GM18498 (cell line): ENCODE measurements around the gene MAN1A2.
"Not testable (repeated sequence)": the region's sequence is repeated elsewhere in the genome, so short reads cannot be mapped to it uniquely, and the experiment has no call there.

Experiments used
- ATAC-seq: cut with Tn5 transposase; IDR thresholded peaks from one replicate; pipeline ENCODE4 v1.9.1; 2021; ENCODE audit warnings: mild to moderate bottlenecking, moderate library complexity; ENCODE audit not compliant: unreplicated experiment

The MAN1A2 gene

DNA sequence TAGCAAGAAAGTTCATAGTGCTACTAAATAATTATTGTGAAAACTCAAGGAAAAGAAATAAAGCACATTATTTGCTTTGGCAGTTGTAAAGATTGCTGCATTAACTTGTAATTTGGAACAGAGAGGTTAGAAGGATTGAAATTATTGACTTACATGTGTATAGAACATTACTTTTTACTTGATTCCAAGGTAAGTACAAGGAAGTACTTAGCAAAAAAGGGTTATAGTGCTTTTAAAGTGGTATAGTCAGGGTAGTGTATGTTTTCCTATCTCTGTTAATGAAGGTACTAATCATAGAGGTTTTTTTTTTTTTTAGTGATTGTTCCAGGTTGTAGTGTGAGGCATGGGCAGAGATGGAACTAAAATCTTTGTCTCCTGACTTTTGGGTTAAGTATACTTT is 29.4 kb downstream of the MAN1A2 start:
- ATAC-seq, result no peak

DNA sequence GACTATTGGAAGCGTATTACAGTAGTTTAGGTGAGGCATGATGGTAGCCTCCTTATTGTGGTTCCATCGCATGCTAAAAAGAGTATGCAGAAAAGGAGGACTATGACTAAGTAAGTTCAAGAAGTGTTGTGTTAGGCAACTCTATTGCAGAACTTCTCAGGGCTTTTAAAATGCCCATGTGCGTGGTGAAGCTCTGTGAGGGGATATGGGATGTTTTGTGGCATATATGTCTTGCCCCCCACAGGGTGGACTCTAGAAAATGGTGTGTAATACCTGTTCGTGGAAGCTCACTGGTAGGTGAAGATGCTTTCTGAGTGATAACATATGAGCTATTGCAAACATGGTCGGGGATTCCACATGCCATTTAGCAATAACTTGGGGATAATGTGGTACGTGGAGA is 31.7 kb downstream of the MAN1A2 start:
- no peak for ATAC-seq

DNA sequence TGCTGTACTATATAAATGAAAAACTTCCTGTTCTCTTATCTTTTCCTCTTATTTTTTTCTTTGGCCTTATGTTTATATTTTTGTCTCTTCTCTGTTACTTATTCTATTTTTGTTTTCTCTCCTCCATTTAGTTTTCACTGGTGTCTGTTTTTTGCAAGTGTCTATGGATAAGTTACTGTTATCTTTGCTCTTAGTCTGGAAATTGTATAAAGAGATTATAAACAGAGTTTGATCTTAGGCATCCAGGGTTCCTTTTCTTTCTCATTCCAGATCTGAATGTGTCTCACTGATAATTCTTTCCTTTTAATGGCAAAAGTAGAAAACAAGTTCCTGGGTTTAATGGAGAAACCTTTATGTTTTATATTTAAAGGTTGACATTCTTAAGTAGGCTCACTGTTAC is 34.5 kb downstream of the MAN1A2 start:
- ATAC-seq, result no peak

DNA sequence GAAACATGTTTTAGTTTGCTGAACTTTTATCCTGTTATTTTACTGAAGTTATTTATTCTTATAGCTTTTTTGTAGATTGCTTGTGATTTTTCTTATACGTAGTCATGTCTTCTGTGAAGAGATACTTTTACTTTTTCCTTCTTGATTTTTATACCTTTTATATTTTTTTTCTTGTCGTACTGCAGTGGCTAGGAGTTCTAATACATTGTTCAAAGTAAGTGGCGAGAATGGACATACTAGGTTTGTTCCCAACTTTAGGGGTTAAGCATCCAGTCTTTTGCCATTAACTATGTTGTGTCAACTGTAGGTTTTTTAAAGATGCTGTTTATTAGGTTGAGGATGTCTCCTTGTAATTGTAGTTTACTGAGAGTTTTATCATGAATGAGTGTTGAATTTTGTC is 36.3 kb downstream of the MAN1A2 start:
- no peak for ATAC-seq

DNA sequence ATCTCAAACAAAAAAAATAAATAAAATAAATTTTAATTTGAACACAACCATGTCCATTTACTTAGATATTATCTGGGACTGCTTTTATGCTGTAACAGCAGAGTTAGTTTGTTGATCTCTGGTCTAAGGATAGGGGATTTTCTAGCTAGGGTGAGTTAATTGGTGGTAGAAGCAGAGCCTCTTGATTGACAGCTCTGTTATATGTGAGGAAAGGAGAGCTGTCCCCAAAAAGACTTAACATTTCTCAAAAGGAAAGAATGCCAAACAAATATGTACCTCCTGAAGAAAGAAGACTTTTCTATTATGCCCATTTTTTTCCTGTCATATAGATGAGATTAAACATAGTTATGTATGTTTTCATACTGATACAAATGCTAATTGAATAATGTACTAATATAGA is 37.8 kb downstream of the MAN1A2 start:
- no peak for ATAC-seq

DNA sequence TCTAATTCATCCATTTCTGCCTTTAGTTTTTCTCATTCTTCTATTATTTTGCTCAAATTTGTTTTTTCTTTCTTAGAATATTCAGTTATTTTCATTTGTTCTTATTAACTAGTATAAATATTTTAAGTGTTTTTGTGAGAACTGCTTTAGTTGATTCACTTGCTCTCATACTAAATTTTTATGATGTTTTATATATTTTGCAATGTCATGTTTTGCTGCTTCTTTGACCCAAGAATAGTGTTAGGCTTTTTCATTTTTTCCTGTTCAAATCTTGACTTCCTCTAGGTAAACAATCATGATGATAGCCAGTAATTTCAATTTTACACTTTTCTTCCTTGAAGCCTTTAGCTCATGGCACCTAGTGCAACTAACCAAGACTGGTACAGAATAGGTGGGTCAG is 45.2 kb downstream of the MAN1A2 start:
- no peak for ATAC-seq

DNA sequence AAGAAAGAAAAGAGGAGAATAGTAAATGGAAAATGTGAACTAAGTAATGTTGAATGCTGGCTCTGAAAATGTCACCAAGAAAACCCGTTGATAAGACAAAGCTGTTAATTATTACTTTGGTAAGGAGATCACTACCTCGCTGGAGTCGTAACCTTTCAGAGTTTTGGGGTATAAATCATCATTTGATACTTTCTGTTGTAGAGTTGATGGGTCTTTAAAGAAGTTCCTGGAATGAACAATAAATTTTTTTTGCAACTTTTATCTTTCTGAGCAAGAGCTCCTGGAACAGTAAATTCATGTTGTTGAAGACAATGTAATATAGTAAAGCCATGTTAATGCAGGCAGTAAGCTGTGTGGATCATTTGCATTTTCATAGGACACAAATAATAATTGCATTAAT is 46.2 kb downstream of the MAN1A2 start:
- ATAC-seq, result no peak

DNA sequence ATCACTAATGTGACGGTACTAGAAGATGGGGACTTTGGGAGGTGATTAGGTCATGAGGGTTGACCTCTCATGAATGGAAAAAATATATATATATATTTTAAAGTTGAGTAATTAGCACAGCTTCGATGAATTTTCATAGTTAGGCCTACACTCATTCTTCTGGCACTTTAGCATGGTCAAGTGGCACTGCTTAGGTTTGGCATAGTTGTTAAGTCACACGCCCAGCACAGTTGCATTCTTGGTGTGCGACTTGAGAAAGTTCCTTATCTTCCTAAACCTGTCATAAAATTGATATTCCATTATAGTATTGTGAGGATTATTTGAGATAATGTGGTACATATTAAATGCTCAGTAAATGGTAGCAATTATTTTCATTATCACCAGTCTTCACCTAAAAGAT is 47.7 kb downstream of the MAN1A2 start:
- ATAC-seq, result no peak

DNA sequence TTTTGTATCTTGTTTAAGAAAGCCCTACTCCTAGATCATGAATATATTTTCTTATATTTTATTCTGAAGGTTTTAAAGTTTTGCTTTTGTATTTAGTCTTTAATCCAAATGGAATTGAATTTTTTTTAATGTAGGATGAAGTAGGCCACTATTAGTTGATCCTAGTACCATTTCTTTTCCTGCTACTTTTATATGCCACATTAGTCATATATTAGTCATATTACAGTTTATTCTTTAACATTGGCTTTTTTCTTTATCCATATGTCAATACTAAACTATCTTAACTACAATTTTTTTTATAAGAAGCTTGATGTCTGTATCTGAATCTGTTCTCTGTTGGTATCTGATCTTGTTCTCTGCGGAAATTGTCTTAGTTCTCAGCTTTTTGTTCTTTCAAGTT is 48.8 kb downstream of the MAN1A2 start:
- no peak for ATAC-seq

DNA sequence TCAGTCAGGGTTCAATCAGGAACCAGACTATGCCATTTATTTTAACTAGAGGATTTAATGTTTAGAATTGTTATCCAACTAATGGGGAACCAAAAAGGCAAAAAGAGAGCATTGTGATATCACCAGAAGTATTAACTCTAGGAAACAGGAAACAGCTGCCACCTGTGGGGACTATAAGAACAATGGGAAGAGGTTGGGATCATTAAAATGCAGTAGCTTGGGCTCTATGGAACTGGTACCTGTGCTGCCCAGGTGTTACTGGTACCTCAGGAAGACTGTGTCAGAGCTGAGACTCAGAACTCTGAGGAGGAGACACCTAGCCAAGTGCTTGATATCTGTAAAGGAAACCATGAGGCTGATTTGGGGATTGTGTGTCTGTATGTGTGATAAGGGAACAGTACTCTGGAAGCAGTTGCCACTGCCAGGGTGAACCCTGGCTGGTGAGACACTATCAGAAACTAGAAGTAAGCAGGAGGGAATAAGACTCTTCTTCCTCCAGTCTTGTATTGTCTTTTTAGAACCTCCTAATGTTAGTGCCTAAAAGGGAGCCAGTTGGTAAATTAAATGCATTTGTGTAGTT is 49.4 kb downstream of the MAN1A2 start:
- ATAC-seq, result no peak

DNA sequence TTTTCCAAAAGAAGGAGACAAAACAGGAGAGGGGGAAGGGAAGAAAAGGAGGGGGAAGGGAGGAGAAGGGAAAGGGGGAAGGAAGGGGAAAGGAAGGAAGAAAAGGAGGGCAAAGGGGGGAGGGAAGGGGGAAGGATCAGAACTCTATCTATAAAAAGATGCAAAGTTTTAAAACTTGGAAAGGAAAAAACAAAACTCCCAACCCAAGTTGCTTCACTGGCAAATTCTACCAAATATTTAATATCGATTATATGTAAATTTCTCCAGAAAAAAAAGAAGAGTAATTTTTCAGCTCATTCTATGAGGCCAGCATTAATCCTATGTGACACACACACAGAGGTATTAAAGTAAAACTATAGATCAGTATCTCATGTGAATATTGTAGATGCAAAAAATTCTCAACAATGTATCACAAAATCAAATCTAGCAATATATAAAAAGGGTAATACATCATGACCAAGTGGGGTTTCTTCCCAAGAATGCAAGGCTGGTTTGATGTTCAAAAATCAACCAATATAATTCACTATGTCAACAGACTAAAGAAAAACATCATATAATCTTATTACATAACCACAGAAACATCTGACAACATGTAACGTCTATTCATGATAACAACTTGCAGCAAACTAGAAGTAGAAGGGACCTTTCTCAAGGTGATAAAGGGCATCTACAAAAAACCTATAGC is 57.9 kb downstream of the MAN1A2 start:
- ATAC-seq, result no peak

DNA sequence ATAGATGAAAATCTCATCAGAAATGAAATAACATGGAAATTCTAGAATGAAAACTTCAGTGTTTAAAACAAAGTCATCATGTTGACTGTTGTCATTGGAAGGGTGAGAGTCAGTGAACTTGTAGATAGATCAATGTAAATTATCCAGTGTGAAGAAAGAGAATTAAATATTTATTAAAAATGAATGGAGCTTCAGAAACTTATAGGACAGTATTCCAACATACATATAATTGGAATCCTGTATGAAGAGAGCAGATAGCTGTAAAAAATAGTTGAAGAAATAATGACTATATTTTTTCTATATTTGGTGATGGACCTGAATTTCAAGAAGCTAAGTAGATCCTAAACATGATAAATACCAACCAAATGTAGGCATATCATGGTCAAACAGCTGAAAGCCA is 60.0 kb downstream of the MAN1A2 start:
- no peak for ATAC-seq

DNA sequence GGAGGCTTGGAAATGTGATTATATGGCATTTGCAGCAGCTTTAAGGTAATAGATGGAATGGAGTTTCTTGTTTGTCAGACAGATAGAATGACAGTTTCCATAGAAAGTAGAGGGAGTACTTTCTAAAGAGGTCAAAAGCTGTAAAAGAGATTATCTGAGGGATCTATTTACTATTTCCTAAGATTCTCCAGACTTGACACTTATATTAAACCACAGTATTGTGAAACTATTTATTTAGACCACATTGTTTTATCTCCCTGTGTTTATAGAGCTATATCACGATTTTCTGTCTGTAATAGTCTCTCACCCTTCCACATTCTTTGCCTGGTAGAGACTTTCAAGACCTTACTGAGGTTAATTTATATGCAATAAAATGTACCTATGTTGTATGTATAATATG is 66.7 kb downstream of the MAN1A2 start:
- no peak for ATAC-seq

DNA sequence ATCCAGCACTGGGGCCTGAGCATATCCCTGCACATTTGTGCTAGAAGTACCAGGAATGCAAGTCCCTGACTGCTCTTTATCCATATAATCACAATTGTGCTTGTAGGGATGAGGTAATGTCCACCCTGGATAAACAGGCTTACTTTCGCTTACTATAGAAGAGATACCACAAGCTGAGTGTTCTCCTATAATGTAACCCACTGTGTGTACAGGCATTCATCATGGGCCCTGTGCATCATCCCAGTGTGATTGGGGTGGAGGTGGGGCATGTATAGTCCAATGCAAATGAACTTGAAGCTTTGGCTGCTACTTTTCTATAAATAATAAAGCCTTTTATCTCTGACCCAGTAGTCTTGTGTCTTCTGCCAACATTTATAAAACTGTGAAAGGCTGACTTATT is 69.3 kb downstream of the MAN1A2 start:
- no peak for ATAC-seq

DNA sequence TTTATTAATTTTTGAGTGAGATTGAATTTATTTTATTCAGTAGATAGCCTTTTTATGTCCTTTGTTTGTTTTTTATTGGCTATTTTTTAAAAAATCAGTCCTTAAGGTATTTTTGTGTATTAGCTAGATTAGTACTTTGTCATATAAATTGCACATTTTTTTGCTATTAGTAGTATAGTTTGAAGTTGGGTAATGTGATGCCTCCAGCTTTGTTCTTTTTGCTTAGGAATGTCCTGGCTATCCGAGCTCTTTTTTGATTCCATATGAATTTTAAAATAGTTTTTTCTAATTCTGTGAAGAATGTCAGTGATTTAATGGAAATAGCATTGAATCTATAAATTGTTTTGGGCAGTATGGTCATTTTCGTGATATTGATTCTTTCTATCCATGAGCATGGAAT is 80.4 kb downstream of the MAN1A2 start:
- no peak for ATAC-seq

DNA sequence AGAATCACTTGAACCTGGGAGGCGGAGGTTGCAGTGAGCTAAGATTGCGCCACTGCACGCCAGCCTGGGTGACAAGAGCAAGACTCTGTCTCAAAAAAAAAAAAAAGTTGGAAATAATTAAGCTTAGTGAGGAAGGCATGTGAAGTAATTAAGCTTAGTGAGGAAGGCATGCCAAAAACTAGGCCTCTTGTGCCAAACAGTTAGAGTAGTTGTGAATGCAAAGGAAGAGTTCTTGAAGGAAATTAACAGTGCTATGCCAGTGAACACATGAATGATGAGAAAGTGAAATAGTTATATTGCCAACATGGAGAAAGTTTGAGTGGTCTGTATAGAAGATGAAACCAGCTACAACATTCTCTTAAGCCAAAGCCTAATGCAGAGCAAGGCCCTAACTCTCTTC is 85.0 kb downstream of the MAN1A2 start:
- no peak for ATAC-seq

DNA sequence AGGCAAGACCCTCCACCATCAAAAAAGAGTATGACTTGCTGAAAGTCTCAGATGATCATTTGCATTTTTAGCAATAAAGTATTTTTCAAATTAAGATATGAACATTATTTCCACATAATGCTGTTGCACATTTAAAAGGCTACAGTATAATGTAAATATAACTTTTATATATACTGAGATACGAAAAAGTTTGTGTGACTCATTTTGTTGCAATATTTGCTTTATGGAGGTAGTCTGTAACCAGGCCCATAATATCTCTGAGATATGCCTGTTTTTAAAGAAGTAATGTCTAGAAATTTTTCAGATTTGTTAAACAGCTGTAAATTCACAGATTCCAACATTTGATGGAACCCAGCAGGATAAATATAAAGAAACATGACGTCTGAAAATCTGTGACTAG is 86.7 kb downstream of the MAN1A2 start:
- no peak for ATAC-seq

DNA sequence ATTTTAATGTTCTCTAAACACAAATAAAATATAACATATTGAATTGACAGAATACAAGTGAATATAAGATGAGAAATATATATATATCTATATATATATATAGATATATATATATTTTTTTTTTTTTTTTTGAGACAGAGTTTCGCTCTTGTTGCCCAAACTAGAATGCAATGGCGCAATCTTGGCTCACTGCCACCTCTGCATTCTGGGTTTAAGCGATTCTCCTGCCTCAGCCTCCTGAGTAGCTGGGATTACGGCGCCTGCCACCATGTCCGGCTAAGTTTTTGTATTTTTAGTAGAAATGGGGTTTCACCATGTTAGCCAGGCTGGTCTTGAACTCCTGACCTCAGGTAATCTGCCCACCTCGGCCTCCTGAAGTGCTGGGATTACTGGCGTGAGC is 91.2 kb downstream of the MAN1A2 start:
- not testable (repeated sequence) for ATAC-seq

DNA sequence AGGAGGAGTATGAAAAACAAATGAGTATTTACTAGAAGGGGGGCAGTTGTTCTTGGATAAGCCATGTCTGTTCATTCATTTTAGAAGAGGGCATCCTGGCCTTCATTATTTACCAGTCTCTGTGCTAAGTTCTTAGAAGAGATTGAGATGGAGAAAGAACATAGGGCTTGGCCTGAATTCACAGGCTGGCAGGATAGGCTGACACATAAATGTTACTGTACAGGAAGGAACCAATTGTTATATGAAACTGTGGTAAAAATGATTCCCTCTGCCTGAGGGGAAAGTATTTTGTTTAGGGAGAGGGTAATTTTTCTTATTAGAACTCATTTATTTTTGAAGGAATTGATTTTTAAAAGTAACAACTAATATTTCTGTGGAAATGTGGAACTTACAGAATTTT is 99.5 kb downstream of the MAN1A2 start:
- ATAC-seq, result no peak

DNA sequence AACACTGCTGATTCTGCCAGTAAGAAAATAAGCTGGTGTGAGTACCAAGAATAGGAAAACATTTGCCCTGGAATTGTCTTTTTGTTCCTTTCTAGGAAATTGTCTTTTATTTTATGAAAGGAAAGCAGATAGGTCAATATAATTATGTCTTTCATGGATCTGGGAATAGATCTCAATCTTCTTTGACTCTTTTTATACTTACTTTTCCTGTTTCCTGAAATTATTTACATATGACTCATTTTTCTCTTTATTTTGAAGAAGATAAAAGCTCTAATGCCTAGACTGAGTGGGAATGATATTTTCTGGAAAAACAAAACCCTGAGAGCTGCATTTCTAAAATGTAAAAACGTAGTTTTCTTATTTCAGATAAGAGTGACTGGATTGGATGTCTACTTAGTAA is 100.1 kb downstream of the MAN1A2 start:
- no peak for ATAC-seq

DNA sequence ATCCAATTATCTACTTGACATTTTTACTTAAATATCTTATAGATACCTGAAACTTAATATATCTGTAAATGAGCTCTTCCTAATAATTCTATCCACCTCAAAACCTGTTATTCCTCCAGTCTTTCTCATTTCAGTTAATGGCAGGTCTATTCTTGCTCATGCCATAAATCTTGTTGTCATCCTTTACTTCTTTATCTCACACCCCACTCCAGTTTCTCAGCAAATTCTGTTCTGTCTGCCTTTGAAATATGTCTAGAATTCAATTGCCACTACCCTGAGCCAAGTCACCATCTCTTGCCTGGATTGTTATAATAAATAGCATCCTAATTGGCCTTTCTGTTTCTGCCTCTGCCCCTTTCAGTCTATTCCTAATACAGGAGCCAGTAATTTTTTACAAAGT is 105.8 kb downstream of the MAN1A2 start:
- ATAC-seq, result no peak

DNA sequence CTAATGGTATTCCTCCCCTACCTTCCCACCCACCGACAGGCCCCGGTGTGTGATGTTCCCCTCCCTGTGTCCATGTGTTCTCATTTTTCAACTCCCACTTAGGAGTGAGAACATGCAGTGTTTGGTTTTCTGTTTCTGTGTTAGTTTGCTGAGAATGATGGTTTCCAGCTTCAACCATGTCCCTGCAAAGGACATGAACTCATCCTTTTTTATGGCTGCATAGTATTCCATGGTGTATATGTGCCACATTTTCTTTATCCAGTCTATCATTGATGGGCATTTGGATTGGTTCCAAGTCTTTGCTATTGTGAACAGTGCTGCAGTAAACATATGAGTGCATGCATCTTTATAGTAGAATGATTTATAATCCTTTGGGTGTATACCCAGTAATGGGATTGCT is 108.2 kb downstream of the MAN1A2 start:
- ATAC-seq, result not testable (repeated sequence)

DNA sequence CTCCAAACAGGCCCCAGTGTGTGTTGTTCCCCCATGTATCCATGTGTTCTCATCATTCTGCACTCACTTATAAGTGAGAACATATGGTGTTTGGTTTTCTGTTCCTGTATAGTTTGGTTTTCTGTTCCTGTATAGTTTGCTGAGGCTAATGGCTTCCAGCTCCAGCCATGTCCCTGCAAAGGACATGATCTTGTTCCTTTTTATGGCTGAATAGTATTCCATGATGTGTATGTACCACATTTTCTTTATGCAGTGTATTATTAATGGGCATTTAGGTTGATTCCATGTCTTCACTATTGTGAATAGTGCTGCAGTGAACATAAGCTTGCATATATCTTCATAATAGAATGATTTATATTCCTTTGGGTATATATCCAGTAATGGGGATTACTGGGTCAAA is 111.8 kb downstream of the MAN1A2 start:
- no peak for ATAC-seq
